ENCODE measurements around the gene FEM1B.
A peak's percentile ranks its signal among the peaks of the same experiment; 100 is the strongest.

Gene FEM1B

DNA sequence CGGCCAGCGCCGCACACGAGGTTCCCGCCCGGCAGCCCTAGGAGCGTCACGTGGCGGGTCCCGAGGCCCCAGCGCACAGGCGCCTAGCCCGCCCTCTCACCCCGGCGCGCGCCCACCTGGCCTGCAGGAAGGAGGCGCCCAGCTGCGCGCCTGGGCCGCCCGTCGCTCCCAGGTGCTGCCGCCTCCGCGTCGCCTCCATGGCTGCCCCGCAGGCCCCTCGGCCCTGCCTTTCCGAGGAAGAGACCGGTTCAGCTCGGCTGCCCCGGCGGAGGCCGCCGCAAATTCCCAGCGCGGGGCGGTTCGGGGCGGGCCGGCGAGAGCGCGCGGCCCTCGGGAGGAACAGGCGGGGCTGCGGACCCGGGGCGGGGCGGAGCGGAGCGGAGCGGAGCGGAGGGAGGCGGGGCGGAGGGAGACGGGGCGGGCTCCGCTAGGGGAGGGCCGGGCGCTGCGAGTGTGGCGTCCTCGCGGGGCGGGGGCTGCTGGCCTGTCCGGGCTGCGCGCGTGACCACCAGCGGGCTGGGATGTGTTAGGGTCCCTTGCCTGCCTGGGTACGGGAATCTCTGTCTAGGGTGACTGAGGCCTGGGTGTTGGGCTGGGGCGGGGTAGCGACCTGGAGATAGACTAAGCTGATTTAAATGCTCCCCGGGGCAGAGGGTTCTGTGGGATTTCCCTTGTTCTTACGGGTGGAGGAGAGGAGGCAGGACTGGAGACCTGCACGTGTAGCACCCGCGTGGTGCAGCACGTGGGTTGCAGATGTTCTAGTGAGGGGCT is 48.0 kb upstream of the FEM1B start, which contains the start of gene CLN6:
CLN6 (minus strand) TSS at position 343 of the 771 bp plus-strand sequence; CDS start at position 199, 144 bp downstream.
- Histone ChIP-seq H3K4me2 (ENCODE audit: low read length) (peak within 1 kb of the TSS; percentile 73), H4K20me1 (ENCODE audit: insufficient read depth, low read length) (no peaks in the 10 kb centered on the region), H3K27me3 (ENCODE audit: insufficient read depth, low read length) (no peaks in the 10 kb centered on the region), H3K9me3 (ENCODE audit: low read length) (no peaks in the 10 kb centered on the region), H3K27ac (ENCODE audit: low read depth, low read length, poor library complexity, severe bottlenecking) (peak within 1 kb of the TSS; percentile 52), H3K9ac (ENCODE audit: low read length) (peak within 1 kb of the TSS; percentile 83), H3F3A (ENCODE audit: insufficient read depth, low read length) (no peaks in the 10 kb centered on the region), H2AFZ (ENCODE audit: low read length) (no peak within 1 kb of the TSS), H3K36me3 (ENCODE audit: insufficient read depth, low read length) (no peaks in the 10 kb centered on the region), H3K4me1 (ENCODE audit: insufficient read depth, low read length, severe bottlenecking) (peaks cover 42% of the 10 kb centered on the region), H3K4me3 (ENCODE audit: low read depth, low read length, poor library complexity, severe bottlenecking) (peak within 1 kb of the TSS; percentile 77), H3K79me2 (ENCODE audit: insufficient read depth, low read length) (peaks cover 37% of the 10 kb centered on the region), H3K9me2 (ENCODE audit: low read depth, low read length) (no peaks in the 10 kb centered on the region)
- TF ChIP-seq, protein P1, sequence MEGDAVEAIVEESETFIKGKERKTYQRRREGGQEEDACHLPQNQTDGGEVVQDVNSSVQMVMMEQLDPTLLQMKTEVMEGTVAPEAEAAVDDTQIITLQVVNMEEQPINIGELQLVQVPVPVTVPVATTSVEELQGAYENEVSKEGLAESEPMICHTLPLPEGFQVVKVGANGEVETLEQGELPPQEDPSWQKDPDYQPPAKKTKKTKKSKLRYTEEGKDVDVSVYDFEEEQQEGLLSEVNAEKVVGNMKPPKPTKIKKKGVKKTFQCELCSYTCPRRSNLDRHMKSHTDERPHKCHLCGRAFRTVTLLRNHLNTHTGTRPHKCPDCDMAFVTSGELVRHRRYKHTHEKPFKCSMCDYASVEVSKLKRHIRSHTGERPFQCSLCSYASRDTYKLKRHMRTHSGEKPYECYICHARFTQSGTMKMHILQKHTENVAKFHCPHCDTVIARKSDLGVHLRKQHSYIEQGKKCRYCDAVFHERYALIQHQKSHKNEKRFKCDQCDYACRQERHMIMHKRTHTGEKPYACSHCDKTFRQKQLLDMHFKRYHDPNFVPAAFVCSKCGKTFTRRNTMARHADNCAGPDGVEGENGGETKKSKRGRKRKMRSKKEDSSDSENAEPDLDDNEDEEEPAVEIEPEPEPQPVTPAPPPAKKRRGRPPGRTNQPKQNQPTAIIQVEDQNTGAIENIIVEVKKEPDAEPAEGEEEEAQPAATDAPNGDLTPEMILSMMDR (IDR thresholded peaks at IDR 0.05; ENCODE audit: low read length), result no peak
- no peak for TF ChIP-seq EZH2 (IDR thresholded peaks at IDR 0.05; ENCODE audit: borderline replicate concordance, low read length)

DNA sequence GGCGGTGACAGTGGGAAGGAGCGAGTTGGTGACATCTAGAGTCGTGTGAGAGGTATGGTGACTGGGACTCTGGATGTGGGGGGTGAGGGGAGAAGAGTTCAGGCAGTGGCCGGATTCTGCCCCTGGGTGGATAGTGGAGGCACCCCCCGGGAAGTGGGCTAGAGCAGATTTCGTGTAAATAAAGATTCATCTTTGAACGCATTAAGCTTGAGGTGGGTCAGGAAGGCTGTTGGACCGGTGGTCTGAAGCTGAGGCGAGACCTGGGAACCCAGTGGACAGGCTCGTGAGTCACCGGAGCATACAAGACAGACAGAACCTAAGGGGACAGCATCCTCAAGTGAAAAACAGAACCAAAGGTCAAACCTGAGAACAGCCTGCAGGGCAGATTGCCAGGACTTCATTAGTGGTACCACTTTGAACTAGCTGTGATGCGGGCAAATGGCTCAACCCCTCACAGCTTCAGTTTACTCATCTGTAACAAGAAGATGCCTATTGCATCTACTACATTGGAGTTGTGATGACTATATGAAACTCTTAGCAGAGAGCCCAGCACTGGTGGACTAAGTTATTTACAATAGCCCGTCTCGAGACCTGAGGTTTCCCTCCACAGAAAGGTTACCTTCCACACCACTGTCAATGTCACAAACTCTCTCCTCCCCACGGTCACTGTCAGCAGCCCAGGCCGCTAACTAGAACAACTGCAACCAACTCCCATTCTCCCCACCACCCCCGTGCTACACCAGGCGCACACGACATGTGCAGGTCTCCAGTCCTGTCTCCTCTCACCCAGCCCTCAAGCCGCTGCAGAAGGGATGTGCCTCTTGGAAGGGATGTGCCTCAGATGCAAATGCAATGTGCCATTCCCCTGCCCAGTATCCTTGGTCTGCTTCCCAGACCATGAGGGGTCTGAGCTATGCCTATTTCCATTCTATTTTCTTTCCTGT is 47.1 kb upstream of the FEM1B start:
- Histone ChIP-seq H3K9me2 (ENCODE audit: low read depth, low read length) (no peaks in the 10 kb centered on the region), H4K20me1 (ENCODE audit: insufficient read depth, low read length) (no peaks in the 10 kb centered on the region), H3K79me2 (ENCODE audit: insufficient read depth, low read length) (peaks cover 29% of the 10 kb centered on the region), H3K4me1 (ENCODE audit: insufficient read depth, low read length, severe bottlenecking) (peaks cover 33% of the 10 kb centered on the region), H3K4me3 (ENCODE audit: low read depth, low read length, poor library complexity, severe bottlenecking) (peak overlapping the region; percentile 77), H3F3A (ENCODE audit: insufficient read depth, low read length) (no peaks in the 10 kb centered on the region), H2AFZ (ENCODE audit: low read length) (no peak overlapping the region), H3K9ac (ENCODE audit: low read length) (peak overlapping the region; percentile 83; the same call in 1 of the 2 replicates), H3K27me3 (ENCODE audit: insufficient read depth, low read length) (no peaks in the 10 kb centered on the region), H3K27ac (ENCODE audit: low read depth, low read length, poor library complexity, severe bottlenecking) (peak overlapping the region; percentile 45), H3K36me3 (ENCODE audit: insufficient read depth, low read length) (no peaks in the 10 kb centered on the region), H3K4me2 (ENCODE audit: low read length) (peak overlapping the region; percentile 73), H3K9me3 (ENCODE audit: low read length) (no peaks in the 10 kb centered on the region)
- no peak for TF ChIP-seq EZH2 (IDR thresholded peaks at IDR 0.05; ENCODE audit: borderline replicate concordance, low read length)
- TF ChIP-seq, protein P1 (IDR thresholded peaks at IDR 0.05; ENCODE audit: low read length), result no peak

DNA sequence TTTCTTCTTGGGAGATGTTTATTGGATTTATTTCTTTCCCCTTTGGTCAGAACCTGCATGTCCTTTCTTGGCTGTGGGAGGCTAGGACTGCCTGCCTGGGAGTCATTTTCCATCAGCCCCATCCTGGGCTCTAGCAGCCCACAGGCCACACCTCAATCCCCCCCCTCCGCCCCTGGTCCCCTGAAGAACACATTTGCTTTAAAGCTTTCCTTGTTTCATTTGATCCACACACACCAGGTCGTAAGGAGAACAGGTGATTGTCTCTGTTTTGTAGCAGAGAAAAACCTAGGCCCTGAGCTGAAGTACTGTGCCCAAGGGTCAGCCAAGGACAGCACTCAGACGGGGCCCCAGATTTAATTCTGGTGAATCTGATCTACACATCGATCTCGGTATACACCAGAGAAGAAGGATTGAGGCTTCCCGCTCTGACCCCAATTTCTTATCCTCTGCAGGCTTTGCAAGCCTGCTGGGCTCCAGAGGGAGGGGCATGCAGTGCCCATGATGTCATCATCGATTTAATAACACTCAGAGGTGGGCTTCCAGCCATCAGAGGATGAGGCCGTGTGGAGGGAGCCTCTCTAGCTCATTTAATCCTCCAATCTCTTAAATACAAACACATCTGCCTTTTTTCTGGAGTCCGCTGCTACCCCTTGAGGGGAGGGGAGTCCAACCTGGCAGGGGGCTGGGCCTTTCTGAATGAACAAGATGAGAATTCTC is 46.3 kb upstream of the FEM1B start:
- no peaks in the 10 kb centered on the region for H3K9me3 ChIP-seq (ENCODE audit: low read length)
- no peak overlapping the region for H3K9ac ChIP-seq (ENCODE audit: low read length)
- H3K27me3 ChIP-seq (ENCODE audit: insufficient read depth, low read length), result no peaks in the 10 kb centered on the region
- H3K9me2 ChIP-seq (ENCODE audit: low read depth, low read length), result no peaks in the 10 kb centered on the region
- H3K4me2 ChIP-seq (ENCODE audit: low read length), result no peak overlapping the region
- H3K27ac ChIP-seq (ENCODE audit: low read depth, low read length, poor library complexity, severe bottlenecking), result no peak overlapping the region
- no peaks in the 10 kb centered on the region; the same call in 1 of the 2 replicates for H3K36me3 ChIP-seq (ENCODE audit: insufficient read depth, low read length)
- H3K79me2 ChIP-seq (ENCODE audit: insufficient read depth, low read length), result peaks cover 26% of the 10 kb centered on the region
- no peaks in the 10 kb centered on the region for H3F3A ChIP-seq (ENCODE audit: insufficient read depth, low read length)
- H2AFZ ChIP-seq (ENCODE audit: low read length), result no peak overlapping the region
- H3K4me1 ChIP-seq (ENCODE audit: insufficient read depth, low read length, severe bottlenecking), result peaks cover 25% of the 10 kb centered on the region
- TF ChIP-seq, protein P1 (IDR thresholded peaks at IDR 0.05; ENCODE audit: low read length), result no peak
- TF ChIP-seq EZH2 (IDR thresholded peaks at IDR 0.05; ENCODE audit: borderline replicate concordance, low read length), result no peak
- no peaks in the 10 kb centered on the region for H4K20me1 ChIP-seq (ENCODE audit: insufficient read depth, low read length)
- H3K4me3 ChIP-seq (ENCODE audit: low read depth, low read length, poor library complexity, severe bottlenecking), result no peak overlapping the region

Data from OCI-LY1 (cell line).